ENCODE measurements around the gene EXTL1. TPM values are rescaled to one million over a fixed set of nuclear protein-coding genes. Genes with fewer than 3 reads are reported as not detected.

The EXTL1 gene
- total and polyA plus RNA-seq, 2 donors (not counting 3 experiments of a cell fraction or from before 2014, with no cell fraction given) = not detected

DNA sequence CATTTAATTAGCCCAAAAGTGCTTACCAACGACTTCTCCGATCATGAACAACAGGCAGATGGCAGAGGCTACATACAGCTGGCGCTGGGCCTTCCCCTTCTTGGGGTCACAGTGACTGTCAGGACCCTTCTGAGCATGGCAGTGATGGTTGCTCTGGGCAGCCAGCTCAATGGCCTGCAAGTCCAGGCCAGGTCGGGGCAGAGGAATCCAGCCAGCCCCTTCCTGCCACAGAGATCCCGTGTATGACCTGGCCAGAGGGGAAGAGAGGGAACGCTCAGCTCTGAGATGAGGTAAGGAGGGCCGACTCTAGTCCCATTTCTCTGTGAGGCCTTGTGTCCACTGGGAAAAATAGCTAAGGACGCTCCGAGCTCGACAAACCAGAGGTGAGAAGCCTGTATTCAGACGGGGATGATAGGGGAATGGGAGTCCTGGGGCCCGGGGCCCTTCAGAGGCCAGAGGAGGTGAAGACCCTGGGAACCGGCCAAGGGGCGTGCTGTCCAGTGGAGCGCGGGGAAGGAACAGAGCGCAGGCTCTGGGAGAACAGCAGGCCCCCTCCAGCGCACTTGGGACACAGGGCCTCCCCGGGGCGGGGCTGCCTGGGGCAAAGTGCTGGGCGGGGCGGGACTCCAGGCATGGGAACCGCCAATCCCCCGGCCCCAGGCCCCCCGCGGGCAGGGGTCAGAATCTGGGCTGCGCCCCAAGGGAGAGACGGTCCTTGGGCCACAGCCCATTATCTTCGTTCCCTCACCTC is 23.6 kb downstream of the EXTL1 start:
- FAIRE-seq (no peak), DNase-seq (ENCODE audit: low read depth, low spot score) (no peak)

More for the DNA sequence above, 23.6 kb downstream of the EXTL1 start:
- H3K9me3 ChIP-seq (replicated peaks; ENCODE audit: control insufficient read depth, insufficient read depth, low read length) = no peaks in the 10 kb centered on the region
- no TSS peak for BruUV-seq (replicated peaks)
- no peak overlapping the region for H3K9ac ChIP-seq (replicated peaks; ENCODE audit: extremely low read depth, insufficient read depth, low read length)
- dilution Hi-C loops (cut with MboI; ENCODE audit: extremely low pct_ligation_motif_present, low sequenced_read_pairs) = no loop called here
- peaks cover 48 to 50% of the 10 kb centered on the region in 2 experiments for H3K27me3 ChIP-seq (ENCODE audit: control insufficient read depth in 2 of 2, insufficient read depth in 2 of 2, low read length in 2 of 2)
- no peaks in the 10 kb centered on the region for H4K20me1 ChIP-seq (replicated peaks; ENCODE audit: control insufficient read depth, extremely low read depth, insufficient read depth, low read length)
- H3K79me2 ChIP-seq (ENCODE audit: control insufficient read depth, insufficient read depth, low read length) = no peaks in the 10 kb centered on the region
- H3K4me3 ChIP-seq (replicated peaks in 1 of 3; ENCODE audit: insufficient read depth in 1 of 3, low read depth in 1 of 3, low read length in 3 of 3) = no peak overlapping the region
- no peak for TF ChIP-seq JUN (IDR thresholded peaks at IDR 0.05; ENCODE audit: borderline replicate concordance, insufficient read depth, insufficient read length, low read depth)
- no peak for TF ChIP-seq GATA2 (IDR thresholded peaks at IDR 0.05; ENCODE audit: insufficient read depth, insufficient read length, low read depth, low read length)
- TF ChIP-seq, protein P1, sequence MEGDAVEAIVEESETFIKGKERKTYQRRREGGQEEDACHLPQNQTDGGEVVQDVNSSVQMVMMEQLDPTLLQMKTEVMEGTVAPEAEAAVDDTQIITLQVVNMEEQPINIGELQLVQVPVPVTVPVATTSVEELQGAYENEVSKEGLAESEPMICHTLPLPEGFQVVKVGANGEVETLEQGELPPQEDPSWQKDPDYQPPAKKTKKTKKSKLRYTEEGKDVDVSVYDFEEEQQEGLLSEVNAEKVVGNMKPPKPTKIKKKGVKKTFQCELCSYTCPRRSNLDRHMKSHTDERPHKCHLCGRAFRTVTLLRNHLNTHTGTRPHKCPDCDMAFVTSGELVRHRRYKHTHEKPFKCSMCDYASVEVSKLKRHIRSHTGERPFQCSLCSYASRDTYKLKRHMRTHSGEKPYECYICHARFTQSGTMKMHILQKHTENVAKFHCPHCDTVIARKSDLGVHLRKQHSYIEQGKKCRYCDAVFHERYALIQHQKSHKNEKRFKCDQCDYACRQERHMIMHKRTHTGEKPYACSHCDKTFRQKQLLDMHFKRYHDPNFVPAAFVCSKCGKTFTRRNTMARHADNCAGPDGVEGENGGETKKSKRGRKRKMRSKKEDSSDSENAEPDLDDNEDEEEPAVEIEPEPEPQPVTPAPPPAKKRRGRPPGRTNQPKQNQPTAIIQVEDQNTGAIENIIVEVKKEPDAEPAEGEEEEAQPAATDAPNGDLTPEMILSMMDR (IDR thresholded peaks at IDR 0.05; ENCODE audit: extremely low read depth in 1 of 2, insufficient read depth in 1 of 2, low read depth in 1 of 2, low read length in 2 of 2) = no peak
- TF ChIP-seq POLR2A (IDR thresholded peaks at IDR 0.05; ENCODE audit: low read depth, low read length) = no peak
- no peak for TF ChIP-seq EZH2 (IDR thresholded peaks at IDR 0.05; ENCODE audit: borderline replicate concordance, low read depth, low read length, severe bottlenecking)
- TF ChIP-seq, protein P2, sequence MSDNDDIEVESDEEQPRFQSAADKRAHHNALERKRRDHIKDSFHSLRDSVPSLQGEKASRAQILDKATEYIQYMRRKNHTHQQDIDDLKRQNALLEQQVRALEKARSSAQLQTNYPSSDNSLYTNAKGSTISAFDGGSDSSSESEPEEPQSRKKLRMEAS (IDR thresholded peaks at IDR 0.05; ENCODE audit: insufficient read depth, insufficient read length) = no peak
- TF ChIP-seq POLR2AphosphoS5 (IDR thresholded peaks at IDR 0.05; ENCODE audit: insufficient read depth, low read depth, low read length) = no peak
- no peak for TF ChIP-seq FOS (IDR thresholded peaks at IDR 0.05; ENCODE audit: borderline replicate concordance, insufficient read depth, low read length)
- TF ChIP-seq MYC (IDR thresholded peaks at IDR 0.05; ENCODE audit: low read depth, low read length) = no peak
- no peaks in the 10 kb centered on the region for H3K4me1 ChIP-seq (ENCODE audit: control insufficient read depth, extremely low read depth, insufficient read depth, low read length)
- CTCF ChIA-PET = interaction anchor here (0.7 to 2.9 kb wide), 6 partner anchors 9 to 99 kb away, joined by 3 to 11 read pairs (median 4); no protein-coding TSS in a partner anchor
- H3K36me3 ChIP-seq (ENCODE audit: control insufficient read depth in 2 of 2, extremely low read depth in 1 of 2, insufficient read depth in 2 of 2, low read length in 2 of 2) = no peaks in the 10 kb centered on the region
- intact Hi-C loops (cut with micrococcal nuclease) = no loop called here
- no peak overlapping the region for H2AFZ ChIP-seq (ENCODE audit: low read depth, low read length)
- POLR2A ChIA-PET = no interaction called here
- H3K9me1 ChIP-seq (replicated peaks; ENCODE audit: control insufficient read depth, extremely low read depth, insufficient read depth, low read length) = no peaks in the 10 kb centered on the region
- no peak overlapping the region for H3K4me2 ChIP-seq (ENCODE audit: insufficient read depth, low read length)
- no peak overlapping the region for H3K27ac ChIP-seq (ENCODE audit: insufficient read depth, low read depth, low read length)
